HG02610 (cell line): ENCODE data around the gene TPM1.

ENCODE experiments used
- ATAC-seq: cut with Tn5 transposase; IDR thresholded peaks from one replicate; pipeline ENCODE4 v1.9.1; 2021; ENCODE audit warnings: mild to moderate bottlenecking, moderate library complexity; ENCODE audit not compliant: unreplicated experiment

The TPM1 gene

GRCh38 chr15:63040509-63040908 lies 2.0 kb upstream of the TPM1 start:
- no peak for ATAC-seq

GRCh38 chr15:63040954-63041353 lies 1.6 kb upstream of the TPM1 start:
- ATAC-seq = no peak

- no peak for ATAC-seq
Observed at GRCh38 chr15:63041402-63041973, 1.1 kb upstream of the TPM1 start.

- ATAC-seq = no peak
Observed at GRCh38 chr15:63042877-63043334, 359 bp downstream of the TPM1 start.

DNA sequence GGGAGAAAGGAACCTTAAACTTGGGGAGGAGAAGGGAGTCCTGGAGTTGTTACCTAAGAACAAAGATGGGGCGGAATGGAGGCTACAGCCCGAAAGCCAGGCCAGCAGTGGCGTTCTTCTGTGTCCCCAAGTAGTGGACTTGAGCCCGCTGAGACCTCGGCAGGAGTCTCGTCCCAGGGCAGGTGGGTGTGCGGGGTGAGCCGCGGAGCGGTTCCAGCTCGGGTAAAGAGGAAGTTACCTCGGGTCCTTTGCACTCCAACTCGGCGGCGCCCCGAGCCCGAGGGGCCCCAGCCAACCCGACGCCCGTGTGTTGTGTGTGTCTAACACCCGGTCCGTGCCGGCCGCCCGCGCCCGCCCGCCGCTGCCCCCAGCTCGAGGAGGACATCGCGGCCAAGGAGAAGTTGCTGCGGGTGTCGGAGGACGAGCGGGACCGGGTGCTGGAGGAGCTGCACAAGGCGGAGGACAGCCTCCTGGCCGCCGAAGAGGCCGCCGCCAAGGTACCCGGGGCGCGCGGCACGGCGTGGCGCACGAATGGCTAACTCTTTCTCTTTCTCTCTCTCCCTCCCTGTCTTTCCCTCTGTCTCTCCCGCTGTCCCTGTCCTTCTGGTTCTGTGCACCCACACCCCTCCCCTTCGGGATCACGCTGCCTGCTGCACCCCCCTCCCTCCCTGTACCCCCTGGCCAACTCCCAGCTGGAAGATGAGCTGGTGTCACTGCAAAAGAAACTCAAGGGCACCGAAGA lies 959 bp downstream of the TPM1 start:
- no peak for ATAC-seq

GRCh38 chr15:63044077-63044644 lies 1.6 kb downstream of the TPM1 start:
- ATAC-seq = no peak

GRCh38 chr15:63044645-63045464 lies 2.3 kb downstream of the TPM1 start:
- ATAC-seq = no peak

- ATAC-seq = no peak
Observed at GRCh38 chr15:63045465-63045840, 2.9 kb downstream of the TPM1 start.

GRCh38 chr15:63045879-63046278 lies 3.3 kb downstream of the TPM1 start:
- ATAC-seq = no peak

DNA sequence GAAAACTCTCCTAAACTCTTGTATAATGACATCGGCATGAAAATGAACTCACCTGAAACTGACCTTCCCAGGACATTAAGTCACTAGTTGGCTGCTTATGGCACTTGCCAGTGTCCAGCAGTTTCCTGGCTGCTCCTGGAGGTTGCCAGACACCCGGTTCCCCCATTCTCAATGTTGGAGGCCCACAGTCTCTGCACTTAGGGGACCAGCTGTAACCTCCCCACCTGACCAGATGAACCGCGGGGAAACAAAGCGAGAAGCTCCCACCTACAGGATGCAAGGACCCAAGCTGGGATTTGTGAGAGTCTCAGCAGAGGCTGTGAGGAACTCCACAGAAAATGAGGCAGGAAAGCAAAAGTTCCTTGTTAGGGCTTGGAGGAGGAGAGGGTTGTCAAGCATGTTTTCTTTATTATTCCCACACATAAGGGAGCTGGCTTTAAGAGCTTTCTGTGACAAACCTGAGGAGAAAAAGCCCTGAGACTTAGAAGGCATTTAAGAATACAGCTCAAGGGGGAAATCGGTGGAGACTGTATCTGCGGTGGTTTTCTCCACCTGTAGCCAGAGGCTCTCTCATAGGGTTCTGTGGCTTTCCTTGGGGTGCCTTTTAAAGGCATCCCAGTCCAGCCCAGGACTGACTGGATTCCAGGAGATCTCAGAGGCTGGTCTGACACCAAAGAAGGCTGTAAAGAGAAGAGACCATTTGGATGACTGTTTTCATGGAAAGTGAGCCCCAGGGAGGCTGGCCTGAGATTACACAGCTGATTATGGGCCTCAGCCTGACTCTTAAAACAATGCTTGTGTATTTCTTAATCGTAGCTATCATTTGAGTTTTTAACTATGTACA lies 4.6 kb downstream of the TPM1 start:
- no peak for ATAC-seq

- ATAC-seq = no peak
Observed at GRCh38 chr15:63047792-63048114, 5.2 kb downstream of the TPM1 start.

DNA sequence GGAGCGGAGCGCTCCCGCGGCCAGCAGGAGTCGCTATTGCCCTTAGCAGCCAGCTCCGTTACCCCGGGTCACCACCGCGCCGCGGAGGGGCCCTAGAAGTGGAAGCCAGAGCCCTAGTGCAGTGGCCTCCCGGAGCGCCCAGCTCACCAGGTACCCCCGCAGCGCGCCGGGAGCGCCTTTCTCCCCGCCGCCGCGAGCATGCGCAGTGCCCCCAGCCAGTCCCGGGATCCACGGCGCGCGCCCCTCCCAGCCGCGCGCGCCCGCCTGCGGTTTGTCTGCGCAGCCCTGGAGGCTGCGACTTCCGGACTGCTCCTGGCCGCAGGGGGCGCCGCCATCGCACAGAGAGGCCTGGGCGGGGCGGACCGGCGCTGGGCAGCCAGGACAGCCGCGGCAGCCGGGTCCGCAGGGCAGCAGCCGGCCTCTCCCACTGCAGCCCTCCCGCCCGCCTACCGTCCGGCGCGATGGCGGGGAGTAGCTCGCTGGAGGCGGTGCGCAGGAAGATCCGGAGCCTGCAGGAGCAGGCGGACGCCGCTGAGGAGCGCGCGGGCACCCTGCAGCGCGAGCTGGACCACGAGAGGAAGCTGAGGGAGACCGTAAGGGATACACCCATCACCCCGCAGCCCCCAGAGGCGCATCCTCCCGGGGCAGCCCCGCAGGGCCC lies 5.7 kb downstream of the TPM1 start:
- peak; percentile 82 for ATAC-seq

GRCh38 chr15:63048776-63049665 lies 6.5 kb downstream of the TPM1 start:
- ATAC-seq = peak; percentile 30

- ATAC-seq = no peak
Observed at GRCh38 chr15:63049783-63050371, 7.3 kb downstream of the TPM1 start.

- ATAC-seq = no peak
Observed at GRCh38 chr15:63050731-63051155, 8.2 kb downstream of the TPM1 start.

DNA sequence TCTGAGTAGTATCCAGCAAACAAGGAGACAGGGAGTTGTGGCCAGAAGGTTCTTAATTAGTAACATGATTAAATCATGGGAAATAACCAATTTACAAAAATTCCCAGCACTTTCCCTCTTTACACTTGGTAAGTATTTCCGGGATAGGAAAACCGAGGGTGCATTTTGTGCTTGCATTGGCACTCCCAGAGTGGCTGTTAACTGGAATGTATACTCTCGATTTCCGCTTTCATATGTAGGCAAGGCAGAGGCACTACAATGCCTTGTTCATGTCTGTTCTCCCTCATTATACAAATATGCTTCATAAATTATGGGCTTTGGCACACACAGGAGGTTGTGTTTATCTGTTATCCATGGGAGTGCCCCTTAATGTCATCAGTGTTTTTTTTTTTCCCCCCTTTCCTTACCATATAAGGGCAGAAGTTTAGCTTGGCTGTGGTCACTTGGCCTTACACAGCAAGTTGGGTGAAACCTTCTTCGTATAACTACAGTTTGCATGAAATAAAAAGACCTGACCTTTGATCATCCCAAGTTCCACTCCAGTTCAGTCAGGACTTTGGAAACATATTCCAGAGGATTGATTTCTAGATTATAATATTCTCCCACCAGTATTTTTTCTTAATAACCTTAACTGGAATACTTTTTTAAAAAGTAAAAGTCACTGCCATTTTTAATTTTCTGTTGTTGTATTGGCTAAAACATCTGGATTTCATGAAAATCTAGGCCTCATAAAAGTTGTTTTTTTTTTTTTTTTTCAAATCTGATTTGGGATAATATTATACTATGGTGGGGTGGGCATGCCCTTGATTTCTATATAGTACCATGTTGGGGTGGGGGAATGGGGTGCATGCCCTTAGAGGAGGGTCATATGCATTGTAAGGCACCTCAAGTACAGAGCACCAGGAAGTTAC lies 8.9 kb downstream of the TPM1 start:
- ATAC-seq = no peak

GRCh38 chr15:63052077-63052841 lies 9.7 kb downstream of the TPM1 start:
- no peak for ATAC-seq
